NCI-H187 treated with DMSO at 0.1 percent for 48 hours (cell line): ENCODE data around the gene DOCK1.
"Not testable (repeated sequence)": the region's sequence is repeated elsewhere in the genome, so short reads cannot be mapped to it uniquely, and the experiment has no call there.

ENCODE experiments used
- DNase-seq: peaks from one replicate; lab custom pipeline; 2025; lab: John Stamatoyannopoulos, UW

Gene DOCK1

GRCh38 chr10:126926568-126926967, 21.3 kb downstream of the DOCK1 start:
- no peak for DNase-seq

- DNase-seq: no peak
Observed at GRCh38 chr10:126927799-126928198, 22.6 kb downstream of the DOCK1 start.

GRCh38 chr10:126928274-126928673, 23.0 kb downstream of the DOCK1 start:
- no peak for DNase-seq

GRCh38 chr10:126929391-126929790, 24.2 kb downstream of the DOCK1 start:
- DNase-seq: no peak

GRCh38 chr10:126930131-126930882, 25.1 kb downstream of the DOCK1 start:
- no peak for DNase-seq

- no peak for DNase-seq
Observed at GRCh38 chr10:126930883-126931503, 25.8 kb downstream of the DOCK1 start.

- no peak for DNase-seq
Observed at GRCh38 chr10:126931544-126931943, 26.3 kb downstream of the DOCK1 start.

- DNase-seq: no peak
Observed at GRCh38 chr10:126932516-126932915, 27.3 kb downstream of the DOCK1 start.

- no peak for DNase-seq
Observed at GRCh38 chr10:126933116-126933515, 27.9 kb downstream of the DOCK1 start.

GRCh38 chr10:126935263-126935946, 30.2 kb downstream of the DOCK1 start:
- DNase-seq: no peak

GRCh38 chr10:126937026-126937425, 31.8 kb downstream of the DOCK1 start:
- DNase-seq: no peak

GRCh38 chr10:126938121-126938520, 32.9 kb downstream of the DOCK1 start:
- not testable (repeated sequence) for DNase-seq

- no peak for DNase-seq
Observed at GRCh38 chr10:126939706-126940105, 34.5 kb downstream of the DOCK1 start.

GRCh38 chr10:126940670-126941310, 35.6 kb downstream of the DOCK1 start:
- DNase-seq: no peak

- no peak for DNase-seq
Observed at GRCh38 chr10:126944191-126944590, 39.0 kb downstream of the DOCK1 start.

GRCh38 chr10:126945351-126946030, 40.3 kb downstream of the DOCK1 start:
- no peak for DNase-seq

GRCh38 chr10:126946746-126947145, 41.5 kb downstream of the DOCK1 start:
- DNase-seq: no peak

- DNase-seq: no peak
Observed at GRCh38 chr10:126948355-126949160, 43.3 kb downstream of the DOCK1 start.

- no peak for DNase-seq
Observed at GRCh38 chr10:126949161-126949503, 43.9 kb downstream of the DOCK1 start.

- DNase-seq: no peak
Observed at GRCh38 chr10:126950401-126951105, 45.3 kb downstream of the DOCK1 start.

- no peak for DNase-seq
Observed at GRCh38 chr10:126953886-126954285, 48.7 kb downstream of the DOCK1 start.
